HCT116 (cell line): ENCODE measurements around the gene LPAR5. TPM values are rescaled to one million over a fixed set of nuclear protein-coding genes. Genes with fewer than 3 reads are reported as not detected.

Source experiments
- ATAC-seq: fragments of 200-7000 bp; cut with Tn5 transposase; 2 replicates; pipeline ENCODE4 v1.9.1; 2020; ENCODE audit warnings: mild to moderate bottlenecking, moderate library complexity
- BruUV-seq: library from RNA; stranded (reverse); fragments of 400-500 nt; replicated peaks from 2 replicates; lab custom pipeline; 2021; lab: Mats Ljungman, UMichigan
- CTCF ChIA-PET: fragments of 300-600 bp; sonication (Branson Sonifier 250); formaldehyde crosslinking; loops from one replicate; lab custom pipeline; 2021; ENCODE audit warnings: antibody characterized with exemption; lab: Charles Lee
- POLR2A ChIA-PET: fragments of 300-600, 350-600 bp; sonication (Branson Sonifier 250); formaldehyde crosslinking; loops from one replicate; lab custom pipeline; 2021; ENCODE audit warnings: antibody characterized with exemption; lab: Charles Lee
- RAD21 ChIA-PET, 2 experiments: fragments of 300-600 bp; sonication (Branson Sonifier 250); formaldehyde crosslinking; loops; one replicate each; lab custom pipeline; 2023; ENCODE audit warnings: low total read pairs in 2 of 2; ENCODE audit not compliant: uncharacterized antibody in 2 of 2, unreplicated experiment in 2 of 2, low non-redundant PET in 1 of 2; lab: Charles Lee
- DNase-seq: peaks from one replicate; pipeline ENCODE4 v3.0.0-alpha.2; 2010; ENCODE audit warnings: low read depth, low spot score
- H2AFZ ChIP-seq: fragments of 200-600 bp; shearing (Covaris generic), sonication (generic); 2 replicates; pipeline ENCODE4 v1.6.1; 2017; ENCODE audit warnings: low read depth, mixed run types, mixed read lengths, antibody characterized with exemption, low read length; ENCODE audit not compliant: poor library complexity, severe bottlenecking
- H3K27ac ChIP-seq: 2 replicates; pipeline ENCODE4 v1.5.1; 2012; ENCODE audit warnings: low read depth, low read length
- H3K27me3 ChIP-seq: fragments of 200-600 bp; sonication (generic); 2 replicates; pipeline ENCODE4 v1.6.1; 2016; ENCODE audit warnings: mixed run types, low read length, mixed read lengths; ENCODE audit not compliant: insufficient read depth
- H3K36me3 ChIP-seq, 2 experiments: fragments of 200-500 bp in 1 of 2; fragments of 200-600 bp in 1 of 2; sonication (Bioruptor generic) in 1 of 2; sonication (generic) in 1 of 2; 2 replicates each; pipeline versions ENCODE4 v1.5.1 to v1.6.1; 2014 to 2016; ENCODE audit warnings: low read length in 2 of 2, inconsistent platforms in 1 of 2, mixed read lengths in 1 of 2, mixed run types in 1 of 2; ENCODE audit not compliant: insufficient read depth in 2 of 2, control insufficient read depth in 1 of 2
- H3K4me1 ChIP-seq, 2 experiments: fragments of 200-600 bp in 1 of 2; sonication (generic) in 1 of 2; 2 replicates each; pipeline versions ENCODE4 v1.5.1 to v1.6.1; 2012 to 2017; ENCODE audit warnings: low read length in 2 of 2, inconsistent platforms in 1 of 2, mild to moderate bottlenecking in 1 of 2, mixed read lengths in 1 of 2, mixed run types in 1 of 2, moderate library complexity in 1 of 2; ENCODE audit not compliant: insufficient read depth in 2 of 2, control insufficient read depth in 1 of 2
- H3K4me2 ChIP-seq: fragments of 200-600 bp; sonication (generic); 2 replicates; pipeline ENCODE4 v1.6.1; 2017; ENCODE audit warnings: mixed run types, low read length, mixed read lengths
- H3K4me3 ChIP-seq, 2 experiments: fragments of 200-600 bp in 1 of 2; sonication (generic) in 1 of 2; replicated peaks in 1 of 2; 2 replicates each; pipeline ENCODE4 v1.5.1; 2011 to 2016; ENCODE audit warnings: low read length in 2 of 2, control low read depth in 1 of 2, low read depth in 1 of 2, mild to moderate bottlenecking in 1 of 2, mixed read lengths in 1 of 2, mixed run types in 1 of 2
- H3K79me2 ChIP-seq: fragments of 200-600 bp; sonication (generic); 2 replicates; pipeline ENCODE4 v1.6.1; 2017; ENCODE audit warnings: mild to moderate bottlenecking, mixed run types, low read length, moderate library complexity, mixed read lengths; ENCODE audit not compliant: insufficient read depth
- H3K9ac ChIP-seq: fragments of 200-600 bp; sonication (generic); 2 replicates; pipeline ENCODE4 v1.6.1; 2016; ENCODE audit warnings: low read length, mixed read lengths
- H3K9me2 ChIP-seq: fragments of 200-600 bp; sonication (generic), shearing (Covaris generic); 2 replicates; pipeline ENCODE4 v1.6.1; 2017; ENCODE audit warnings: mixed run types, mild to moderate bottlenecking, moderate library complexity; ENCODE audit not compliant: insufficient read depth
- H3K9me3 ChIP-seq, 2 experiments: fragments of 200-500 bp in 1 of 2; fragments of 200-600 bp in 1 of 2; sonication (Bioruptor generic) in 1 of 2; sonication (generic) in 1 of 2; 2 replicates each; pipeline ENCODE4 v1.6.1; 2014 to 2017; ENCODE audit warnings: low read length in 2 of 2, mixed read lengths in 2 of 2, inconsistent platforms in 1 of 2, low read depth in 1 of 2, mild to moderate bottlenecking in 1 of 2, mixed run types in 1 of 2, moderate library complexity in 1 of 2; ENCODE audit not compliant: control insufficient read depth in 1 of 2, insufficient read depth in 1 of 2
- H4K20me1 ChIP-seq: fragments of 200-600 bp; sonication (generic), shearing (Covaris generic); 2 replicates; pipeline ENCODE4 v1.6.1; 2017; ENCODE audit warnings: mixed run types, mild to moderate bottlenecking, moderate library complexity; ENCODE audit not compliant: insufficient read depth
- CBX3 ChIP-seq: IDR thresholded peaks from 2 replicates; pipeline ENCODE4 v1.6.1; 2012; ENCODE audit warnings: low read depth
- CEBPB ChIP-seq: IDR thresholded peaks from 2 replicates; pipeline ENCODE4 v1.6.1; 2012; ENCODE audit warnings: low read depth
- EGR1 ChIP-seq: IDR thresholded peaks from 2 replicates; pipeline ENCODE4 v1.6.1; 2012; ENCODE audit warnings: low read depth
- EZH2phosphoT487 ChIP-seq: fragments of 200-600 bp; IDR thresholded peaks from 2 replicates; pipeline ENCODE4 v1.6.1; 2018; ENCODE audit warnings: antibody characterized with exemption, borderline replicate concordance
- POLR2A ChIP-seq: IDR thresholded peaks from 2 replicates; pipeline ENCODE4 v1.7.0; 2011; ENCODE audit warnings: borderline replicate concordance; ENCODE audit not compliant: insufficient read depth, insufficient read length; ENCODE audit errors: extremely low read depth
- TCF7L2 ChIP-seq: IDR thresholded peaks from 2 replicates; pipeline ENCODE4 v1.7.0; 2011; ENCODE audit warnings: borderline replicate concordance, inconsistent platforms; ENCODE audit not compliant: insufficient read depth, insufficient read length; ENCODE audit errors: extremely low read depth
- ZFX ChIP-seq: fragments of 450-650 bp; IDR thresholded peaks from 2 replicates; pipeline ENCODE4 v1.6.1; 2017
- ZNF274 ChIP-seq: fragments of 200-500 bp; sonication (Bioruptor generic); IDR thresholded peaks from 2 replicates; pipeline ENCODE4 v1.6.1; 2014; ENCODE audit warnings: mild to moderate bottlenecking, low read depth, low read length, inconsistent platforms
- intact Hi-C: fragments of 100-400 bp; cut with micrococcal nuclease; formaldehyde crosslinking; loops from 2 replicates; pipeline ENCODE4 v1.10.0; 2022
- total RNA-seq: library from RNA; stranded (reverse); gene quantifications from one replicate; pipeline ENCODE4 v1.2.1, GENCODE V29; 2021; ENCODE audit not compliant: unreplicated experiment
- TF ChIP-seq, protein P1 (sequence below): IDR thresholded peaks from 2 replicates; pipeline ENCODE4 v1.6.1; 2012; ENCODE audit warnings: low read depth

Gene LPAR5
- total RNA-seq, 1 experiment from 2014 or later, result 5.2 TPM

DNA sequence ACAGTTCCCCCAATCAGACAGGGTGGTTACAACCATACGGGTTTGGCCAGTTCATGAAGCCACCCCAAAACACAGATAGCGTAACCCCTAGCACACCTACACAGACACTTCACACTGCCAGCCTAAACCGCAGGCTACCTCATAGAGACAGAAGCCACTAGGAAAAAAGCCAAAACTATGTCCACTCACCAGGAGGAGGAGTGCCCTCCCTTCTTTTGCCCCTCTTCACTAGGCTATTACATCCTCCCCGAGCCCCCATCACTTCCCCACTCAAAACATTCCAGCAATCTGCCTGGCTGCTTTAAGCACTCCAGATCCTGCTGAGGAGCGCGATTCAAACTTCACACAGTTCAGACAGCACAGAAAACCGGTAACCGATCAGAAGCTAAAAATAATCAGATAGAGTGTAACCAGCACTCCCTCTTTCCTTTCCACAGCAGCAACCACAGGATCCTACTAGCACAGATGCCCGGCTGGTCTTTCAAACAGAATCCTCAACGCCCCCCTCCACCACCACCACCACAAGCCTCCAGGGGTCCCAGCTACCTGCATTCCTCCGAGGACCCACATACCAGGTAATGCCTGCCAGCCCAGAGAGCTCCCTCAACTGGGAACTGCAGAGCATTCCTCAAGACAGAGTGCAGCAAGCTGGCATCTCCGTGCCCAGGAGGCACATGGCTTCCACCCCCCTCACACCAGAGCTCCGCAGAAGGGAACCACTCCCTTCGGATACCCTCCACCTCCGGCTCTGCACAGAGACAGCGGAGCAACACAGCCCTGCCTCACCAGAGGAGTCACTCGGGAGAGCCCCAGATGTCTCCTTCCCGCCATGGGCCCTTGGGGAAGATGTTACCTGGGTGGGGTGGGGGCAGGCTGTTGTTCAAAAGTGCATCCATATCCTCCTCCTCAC, 30.1 kb downstream of the LPAR5 start:
- no peaks in the 10 kb centered on the region; the same call in 1 of the 2 replicates for H4K20me1 ChIP-seq
- peak overlapping the region; percentile 83 for H3K9ac ChIP-seq
- TF ChIP-seq ZNF274, result no peak
- TF ChIP-seq ZFX, result no peak
- TF ChIP-seq CBX3, result no peak
- TF ChIP-seq TCF7L2, result no peak
- TF ChIP-seq, all 23 proteins: peak for 0
- Histone ChIP-seq H3K27me3 (no peaks in the 10 kb centered on the region), H3K9me2 (no peaks in the 10 kb centered on the region), H2AFZ (no peak overlapping the region), H3K79me2 (peaks cover 60% of the 10 kb centered on the region), H3K9me3 (no peaks in the 10 kb centered on the region), H3K36me3 (peaks cover 28 to 43% of the 10 kb centered on the region in 2 experiments), H3K4me3 (peak overlapping the region; percentile 87 to 89), H3K4me1 (peaks cover 27 to 41% of the 10 kb centered on the region in 2 experiments), H3K27ac (peak overlapping the region; percentile 88), H3K4me2 (peak overlapping the region; percentile 96)
- ATAC-seq (no peak; the same call in 1 of the 2 replicates), DNase-seq (no peak)
- RAD21 ChIA-PET, result no interaction called here
- intact Hi-C loops, result loop anchor here (2.0 to 5.0 kb wide), 3 partner anchors 38 to 247 kb away; partner anchors contain the start of genes CDCA3, ING4, NOP2 and USP5
- CTCF ChIA-PET, result no interaction called here
- BruUV-seq, result TSS peak; percentile 41
- POLR2A ChIA-PET, result no interaction called here

DNA sequence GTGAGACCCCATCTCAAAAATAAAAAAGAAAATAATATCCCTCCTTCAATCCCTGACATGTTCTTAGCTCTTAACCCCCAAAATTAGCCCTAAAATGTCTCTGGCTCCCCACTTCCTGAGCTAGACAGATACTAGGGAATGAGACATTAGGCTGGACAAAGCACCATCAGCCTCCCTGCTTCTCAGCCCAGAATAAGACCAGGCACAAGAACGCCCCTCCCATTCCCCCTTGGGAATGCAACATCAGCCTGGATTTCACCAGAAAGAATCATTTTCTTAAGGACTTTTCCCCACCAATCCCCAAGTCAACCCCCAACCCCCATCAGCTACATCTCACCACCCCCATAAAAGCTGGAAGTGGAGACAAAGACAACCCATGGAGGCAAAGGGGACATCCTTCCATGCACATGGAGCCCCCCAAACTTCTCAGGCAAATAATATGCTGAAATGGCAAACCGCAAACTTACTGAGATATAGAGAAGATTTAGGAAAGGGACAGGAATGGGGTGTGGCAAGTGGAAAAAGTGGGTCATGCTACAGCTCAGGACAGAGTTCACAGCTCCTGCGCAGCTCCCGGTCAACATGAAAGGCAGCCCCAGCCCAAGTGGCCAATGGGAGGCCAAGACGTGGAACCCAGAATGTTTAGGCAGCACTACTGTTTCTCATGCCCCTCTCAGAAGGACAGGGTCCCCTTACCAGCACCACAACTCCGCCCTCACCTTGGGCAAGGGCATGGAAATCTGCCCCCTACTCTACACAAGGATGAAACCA, 31.3 kb downstream of the LPAR5 start:
- ATAC-seq (no peak), DNase-seq (no peak)
- Histone ChIP-seq H3K9me3 (no peaks in the 10 kb centered on the region), H3K27ac (0 out of 2 replicates have a peak overlapping the region, but pooled peaks have one; percentile 24), H3K36me3 (peaks cover 40 to 55% of the 10 kb centered on the region in 2 experiments), H3K4me3 (peak overlapping the region in 1 of 2 experiments; percentile 87; a peak in 1 of 4 replicates), H3K4me2 (peak overlapping the region; percentile 96), H3K79me2 (peaks cover 72% of the 10 kb centered on the region), H3K9ac (peak overlapping the region; percentile 83), H2AFZ (no peak overlapping the region), H3K4me1 (peaks cover 26 to 41% of the 10 kb centered on the region in 2 experiments), H3K9me2 (no peaks in the 10 kb centered on the region), H4K20me1 (no peaks in the 10 kb centered on the region; the same call in 1 of the 2 replicates), H3K27me3 (no peaks in the 10 kb centered on the region)
- TF ChIP-seq TCF7L2 (no peak), EZH2phosphoT487 (no peak), EGR1 (no peak), CEBPB (no peak), POLR2A (no peak)
- TF ChIP-seq, protein P1, sequence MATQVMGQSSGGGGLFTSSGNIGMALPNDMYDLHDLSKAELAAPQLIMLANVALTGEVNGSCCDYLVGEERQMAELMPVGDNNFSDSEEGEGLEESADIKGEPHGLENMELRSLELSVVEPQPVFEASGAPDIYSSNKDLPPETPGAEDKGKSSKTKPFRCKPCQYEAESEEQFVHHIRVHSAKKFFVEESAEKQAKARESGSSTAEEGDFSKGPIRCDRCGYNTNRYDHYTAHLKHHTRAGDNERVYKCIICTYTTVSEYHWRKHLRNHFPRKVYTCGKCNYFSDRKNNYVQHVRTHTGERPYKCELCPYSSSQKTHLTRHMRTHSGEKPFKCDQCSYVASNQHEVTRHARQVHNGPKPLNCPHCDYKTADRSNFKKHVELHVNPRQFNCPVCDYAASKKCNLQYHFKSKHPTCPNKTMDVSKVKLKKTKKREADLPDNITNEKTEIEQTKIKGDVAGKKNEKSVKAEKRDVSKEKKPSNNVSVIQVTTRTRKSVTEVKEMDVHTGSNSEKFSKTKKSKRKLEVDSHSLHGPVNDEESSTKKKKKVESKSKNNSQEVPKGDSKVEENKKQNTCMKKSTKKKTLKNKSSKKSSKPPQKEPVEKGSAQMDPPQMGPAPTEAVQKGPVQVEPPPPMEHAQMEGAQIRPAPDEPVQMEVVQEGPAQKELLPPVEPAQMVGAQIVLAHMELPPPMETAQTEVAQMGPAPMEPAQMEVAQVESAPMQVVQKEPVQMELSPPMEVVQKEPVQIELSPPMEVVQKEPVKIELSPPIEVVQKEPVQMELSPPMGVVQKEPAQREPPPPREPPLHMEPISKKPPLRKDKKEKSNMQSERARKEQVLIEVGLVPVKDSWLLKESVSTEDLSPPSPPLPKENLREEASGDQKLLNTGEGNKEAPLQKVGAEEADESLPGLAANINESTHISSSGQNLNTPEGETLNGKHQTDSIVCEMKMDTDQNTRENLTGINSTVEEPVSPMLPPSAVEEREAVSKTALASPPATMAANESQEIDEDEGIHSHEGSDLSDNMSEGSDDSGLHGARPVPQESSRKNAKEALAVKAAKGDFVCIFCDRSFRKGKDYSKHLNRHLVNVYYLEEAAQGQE, result no peak
- intact Hi-C loops, result loop anchor here (5.0 kb wide), 2 partner anchors 37 to 248 kb away; partner anchors contain the start of genes CDCA3, NOP2 and USP5
- CTCF ChIA-PET, result no interaction called here
- no TSS peak for BruUV-seq
- POLR2A ChIA-PET, result interaction anchor here (1.7 kb wide), 1 partner anchor 9 kb away, joined by 6 read pairs; no protein-coding TSS in a partner anchor
- RAD21 ChIA-PET, result no interaction called here
